Fibroblast of lung (primary cell): Measurements from ENCODE around the gene MAP4K4. TPM values are rescaled to one million over a fixed set of nuclear protein-coding genes. Genes with fewer than 3 reads are reported as not detected.

Experiments used
- DNase-seq, 2 donors: peaks; one replicate each; pipeline versions ENCODE4 v3.0.0 to v3.0.0-alpha.2; 2010; ENCODE audit warnings: low read depth in 2 of 2
- H2AFZ ChIP-seq: 2 replicates; pipeline ENCODE4 v1.5.1; 2012; ENCODE audit warnings: low read length, control low read depth, inconsistent platforms
- H3K27ac ChIP-seq: 2 replicates; pipeline ENCODE4 v1.5.1; 2011; ENCODE audit warnings: low read length, control low read depth; ENCODE audit not compliant: insufficient read depth
- H3K27me3 ChIP-seq: 2 replicates; pipeline ENCODE4 v1.5.1; 2011; ENCODE audit warnings: mild to moderate bottlenecking, low read length; ENCODE audit not compliant: control insufficient read depth, insufficient read depth
- H3K36me3 ChIP-seq: 2 replicates; pipeline ENCODE4 v1.5.1; 2011; ENCODE audit warnings: low read length; ENCODE audit not compliant: control insufficient read depth, insufficient read depth
- H3K4me1 ChIP-seq: 2 replicates; pipeline ENCODE4 v1.5.1; 2011; ENCODE audit warnings: low read length; ENCODE audit not compliant: control insufficient read depth, insufficient read depth; ENCODE audit errors: extremely low read depth
- H3K4me2 ChIP-seq: 2 replicates; pipeline ENCODE4 v1.5.1; 2011; ENCODE audit warnings: low read length, control low read depth; ENCODE audit not compliant: insufficient read depth; ENCODE audit errors: extremely low read depth
- H3K4me3 ChIP-seq, 4 experiments: fragments of 200-600 bp in 1 of 4; sonication (generic) in 1 of 4; replicated peaks in 1 of 4; 2 replicates each; pipeline ENCODE4 v1.5.1; 2011 to 2016; ENCODE audit warnings: low read length in 4 of 4, low read depth in 3 of 4, mild to moderate bottlenecking in 3 of 4, control low read depth in 2 of 4, inconsistent platforms in 1 of 4, mixed read lengths in 1 of 4; ENCODE audit not compliant: insufficient read depth in 1 of 4; ENCODE audit errors: control extremely low read depth in 1 of 4
- H3K79me2 ChIP-seq: 2 replicates; pipeline ENCODE4 v1.5.1; 2012; ENCODE audit warnings: mild to moderate bottlenecking, low read length, inconsistent platforms; ENCODE audit not compliant: control insufficient read depth, insufficient read depth
- H3K9ac ChIP-seq: 2 replicates; pipeline ENCODE4 v1.5.1; 2011; ENCODE audit warnings: mild to moderate bottlenecking, low read length, control low read depth; ENCODE audit not compliant: insufficient read depth
- H3K9me3 ChIP-seq: 2 replicates; pipeline ENCODE4 v1.5.1; 2012; ENCODE audit warnings: low read depth, low read length; ENCODE audit not compliant: control insufficient read depth, insufficient read depth
- H4K20me1 ChIP-seq: 2 replicates; pipeline ENCODE4 v1.5.1; 2011; ENCODE audit warnings: low read length; ENCODE audit not compliant: control insufficient read depth, insufficient read depth; ENCODE audit errors: extremely low read depth
- CTCF ChIP-seq, 2 donors: IDR thresholded peaks in 1 of 2; conservative IDR thresholded peaks in 1 of 2; 1 replicate in 1 of 2; 2 replicates in 1 of 2; pipeline ENCODE4 v1.5.1; 2011 to 2012; ENCODE audit warnings: low read length in 2 of 2, control low read depth in 1 of 2, inconsistent platforms in 1 of 2, low read depth in 1 of 2, mild to moderate bottlenecking in 1 of 2
- EZH2 ChIP-seq: IDR thresholded peaks from 2 replicates; pipeline ENCODE4 v1.5.1; 2012; ENCODE audit warnings: low read length, control low read depth, mild to moderate bottlenecking; ENCODE audit errors: missing control alignments
- polyA plus RNA-seq, 2 donors: library from polyadenylated mRNA; depleted of rRNA in 1 of 2; stranded (reverse) in 1 of 2; unstranded in 1 of 2; fragments of >200 nt; gene quantifications; 2 replicates each; pipeline ENCODE4 v1.2.1, GENCODE V29; 2011 to 2012; ENCODE audit warnings: missing spikeins in 1 of 2
- total RNA-seq: library from RNA; depleted of rRNA; stranded (reverse); fragments of >200 nt; gene quantifications from 2 replicates; pipeline ENCODE4 v1.2.1, GENCODE V29; 2014

The MAP4K4 gene
- total and polyA plus RNA-seq, 2 donors (not counting 1 experiment from before 2014, with no cell fraction given) = 113 to 164 TPM

- Histone ChIP-seq H3K79me2 (peaks cover 81% of the 10 kb centered on the region), H3K36me3 (no peaks in the 10 kb centered on the region), H4K20me1 (peaks cover 3% of the 10 kb centered on the region), H3K4me1 (peaks cover 32% of the 10 kb centered on the region), H3K4me2 (peak overlapping the region; percentile 28), H3K9ac (no peak overlapping the region), H3K27me3 (no peaks in the 10 kb centered on the region), H3K27ac (peak overlapping the region; percentile 27), H3K4me3 (no peak overlapping the region), H2AFZ (no peak overlapping the region), H3K9me3 (no peaks in the 10 kb centered on the region)
- no peak for TF ChIP-seq EZH2
- TF ChIP-seq CTCF (conservative IDR thresholded peaks at IDR 0.05 in 1 of 2, IDR thresholded peaks at IDR 0.05 in 1 of 2; ENCODE audit: low read depth in 1 of 2, low read length in 2 of 2) = no peak
- peak; percentile 49 to 53 for DNase-seq
Observed at GRCh38 chr2:101752716-101753616, 55.5 kb downstream of the MAP4K4 start.

GRCh38 chr2:101753720-101754490, 56.4 kb downstream of the MAP4K4 start:
- Histone ChIP-seq H3K36me3 (no peaks in the 10 kb centered on the region), H2AFZ (no peak overlapping the region), H3K9ac (no peak overlapping the region), H4K20me1 (peaks cover 3% of the 10 kb centered on the region), H3K9me3 (no peaks in the 10 kb centered on the region), H3K4me1 (peaks cover 32% of the 10 kb centered on the region), H3K27ac (peak overlapping the region; percentile 23), H3K79me2 (peaks cover 83% of the 10 kb centered on the region), H3K4me3 (no peak overlapping the region), H3K4me2 (no peak overlapping the region), H3K27me3 (no peaks in the 10 kb centered on the region)
- TF ChIP-seq EZH2 (no peak), CTCF (conservative IDR thresholded peaks at IDR 0.05 in 1 of 2, IDR thresholded peaks at IDR 0.05 in 1 of 2; ENCODE audit: low read depth in 1 of 2, low read length in 2 of 2) (no peak)
- no peak for DNase-seq

GRCh38 chr2:101754618-101755017, 57.1 kb downstream of the MAP4K4 start:
- peak; percentile 38 to 79 for DNase-seq
- Histone ChIP-seq H3K9ac (no peak overlapping the region), H3K27me3 (no peaks in the 10 kb centered on the region), H3K4me1 (peaks cover 32% of the 10 kb centered on the region), H2AFZ (no peak overlapping the region), H3K4me2 (no peak overlapping the region), H3K79me2 (peaks cover 83% of the 10 kb centered on the region), H3K27ac (no peak overlapping the region), H3K36me3 (no peaks in the 10 kb centered on the region), H4K20me1 (peaks cover 3% of the 10 kb centered on the region), H3K4me3 (no peak overlapping the region), H3K9me3 (no peaks in the 10 kb centered on the region)
- TF ChIP-seq EZH2 (no peak), CTCF (conservative IDR thresholded peaks at IDR 0.05 in 1 of 2, IDR thresholded peaks at IDR 0.05 in 1 of 2; ENCODE audit: low read depth in 1 of 2, low read length in 2 of 2) (no peak)
